IMR-90 (cell line): Measurements from ENCODE around the gene MISP3. TPM values are rescaled to one million over a fixed set of nuclear protein-coding genes. Genes with fewer than 3 reads are reported as not detected.

Experiments used
- ATAC-seq: fragments of 200-7000 bp; cut with Tn5 transposase; 2 replicates; pipeline ENCODE4 v1.9.1; 2020; ENCODE audit warnings: low read depth, mild to moderate bottlenecking, moderate library complexity
- BruUV-seq: library from RNA; stranded (reverse); fragments of 400-500 nt; replicated peaks from 2 replicates; lab custom pipeline; 2021; lab: Mats Ljungman, UMichigan
- CTCF ChIA-PET: fragments of 300-600 bp; formaldehyde crosslinking; extraction: SDS; loops from one replicate; lab custom pipeline; 2021; ENCODE audit warnings: antibody characterized with exemption; lab: Yijun Ruan, JAX
- POLR2A ChIA-PET: fragments of 300-600 bp; sonication (Branson Sonifier 250); formaldehyde crosslinking; loops from one replicate; lab custom pipeline; 2022; ENCODE audit warnings: antibody characterized with exemption; ENCODE audit not compliant: unreplicated experiment; lab: Charles Lee
- DNase-seq: peaks from one replicate; pipeline ENCODE4 v3.0.0; 2013
- H2AFZ ChIP-seq: replicated peaks from 2 replicates; pipeline ENCODE3; 2013; ENCODE audit warnings: low read length, mild to moderate bottlenecking; ENCODE audit not compliant: poor library complexity
- H2AK5ac ChIP-seq: 2 replicates; pipeline ENCODE4 v1.6.1; 2013; ENCODE audit warnings: low read depth, low read length, inconsistent platforms
- H2AK9ac ChIP-seq: replicated peaks from 2 replicates; pipeline ENCODE3; 2013; ENCODE audit warnings: mild to moderate bottlenecking, low read depth, low read length, moderate library complexity; ENCODE audit not compliant: poor library complexity
- H2BK120ac ChIP-seq: 2 replicates; pipeline ENCODE4 v1.6.1; 2013; ENCODE audit warnings: low read depth, low read length, inconsistent platforms
- H2BK15ac ChIP-seq: 3 replicates; pipeline ENCODE4 v1.6.1; 2013; ENCODE audit warnings: low read depth, low read length, inconsistent platforms
- H2BK20ac ChIP-seq: 2 replicates; pipeline ENCODE4 v1.6.1; 2013; ENCODE audit warnings: low read depth, mild to moderate bottlenecking, inconsistent platforms, low read length, moderate library complexity
- H2BK5ac ChIP-seq: 2 replicates; pipeline ENCODE4 v1.6.1; 2013; ENCODE audit warnings: mild to moderate bottlenecking, low read depth, low read length, inconsistent platforms; ENCODE audit not compliant: poor library complexity, severe bottlenecking
- H3K14ac ChIP-seq: replicated peaks from 2 replicates; pipeline ENCODE4 v1.6.1; 2013; ENCODE audit warnings: low read depth, low read length, inconsistent platforms
- H3K18ac ChIP-seq: 2 replicates; pipeline ENCODE4 v1.6.1; 2013; ENCODE audit warnings: low read depth, low read length, control low read depth
- H3K23ac ChIP-seq: 2 replicates; pipeline ENCODE4 v1.6.1; 2013; ENCODE audit warnings: low read depth, low read length, inconsistent platforms
- H3K27ac ChIP-seq: 2 replicates; pipeline ENCODE4 v1.5.1; 2013; ENCODE audit warnings: mild to moderate bottlenecking, control low read depth, low read length; ENCODE audit not compliant: insufficient read depth
- H3K27me3 ChIP-seq: 2 replicates; pipeline ENCODE4 v1.6.1; 2013; ENCODE audit warnings: low read length; ENCODE audit not compliant: control insufficient read depth, insufficient read depth
- H3K36me3 ChIP-seq: 2 replicates; pipeline ENCODE4 v1.6.1; 2013; ENCODE audit warnings: low read length, mixed read lengths; ENCODE audit not compliant: control insufficient read depth, insufficient read depth
- H3K4ac ChIP-seq: 2 replicates; pipeline ENCODE4 v1.6.1; 2013; ENCODE audit warnings: low read depth, low read length, inconsistent platforms
- H3K4me1 ChIP-seq: 2 replicates; pipeline ENCODE4 v1.6.1; 2013; ENCODE audit warnings: low read length, mixed read lengths; ENCODE audit not compliant: control insufficient read depth, insufficient read depth
- H3K4me2 ChIP-seq: 2 replicates; pipeline ENCODE4 v1.6.1; 2013; ENCODE audit warnings: low read depth, mild to moderate bottlenecking, control low read depth, low read length, moderate library complexity
- H3K4me3 ChIP-seq: 2 replicates; pipeline ENCODE4 v1.5.1; 2013; ENCODE audit warnings: low read depth, mild to moderate bottlenecking, control low read depth, low read length, moderate library complexity; ENCODE audit not compliant: insufficient read depth
- H3K56ac ChIP-seq: 2 replicates; pipeline ENCODE4 v1.6.1; 2013; ENCODE audit warnings: low read length, inconsistent platforms; ENCODE audit not compliant: insufficient read depth; ENCODE audit errors: extremely low read depth
- H3K79me1 ChIP-seq, 2 experiments: 2 replicates each; pipeline ENCODE4 v1.6.1; 2013; ENCODE audit warnings: low read length in 2 of 2, inconsistent platforms in 1 of 2, low read depth in 1 of 2
- H3K9ac ChIP-seq: 2 replicates; pipeline ENCODE4 v1.6.1; 2013; ENCODE audit warnings: low read depth, low read length, control low read depth
- H3K9me1 ChIP-seq: 2 replicates; pipeline ENCODE4 v1.6.1; 2013; ENCODE audit warnings: low read length, inconsistent platforms; ENCODE audit not compliant: insufficient read depth
- H3K9me3 ChIP-seq: 2 replicates; pipeline ENCODE4 v1.6.1; 2013; ENCODE audit warnings: low read length; ENCODE audit not compliant: control insufficient read depth, insufficient read depth
- H4K20me1 ChIP-seq: 2 replicates; pipeline ENCODE4 v1.6.1; 2013; ENCODE audit warnings: low read length, inconsistent platforms; ENCODE audit not compliant: insufficient read depth
- H4K5ac ChIP-seq: 2 replicates; pipeline ENCODE4 v1.6.1; 2013; ENCODE audit warnings: mild to moderate bottlenecking, low read depth, low read length, control low read depth
- H4K8ac ChIP-seq, 2 experiments: 2 replicates each; pipeline ENCODE4 v1.6.1; 2013; ENCODE audit warnings: low read depth in 2 of 2, low read length in 2 of 2, control low read depth in 1 of 2, inconsistent platforms in 1 of 2
- H4K91ac ChIP-seq: 2 replicates; pipeline ENCODE4 v1.6.1; 2013; ENCODE audit warnings: low read depth, low read length, inconsistent platforms; ENCODE audit not compliant: insufficient read depth
- BHLHE40 ChIP-seq: fragments of 150-350 bp; IDR thresholded peaks from 2 replicates; pipeline ENCODE4 v1.6.1; 2016; ENCODE audit warnings: mild to moderate bottlenecking, low read depth, low read length
- CEBPB ChIP-seq: IDR thresholded peaks from 2 replicates; pipeline ENCODE4 v1.6.1; 2012; ENCODE audit warnings: low read depth, low read length, improper control_type of control experiment
- CHD1 ChIP-seq: IDR thresholded peaks from 2 replicates; pipeline ENCODE4 v1.6.1; 2012; ENCODE audit warnings: low read depth, low read length, improper control_type of control experiment
- FOS ChIP-seq: fragments of 150-350 bp; IDR thresholded peaks from 2 replicates; pipeline ENCODE4 v1.6.1; 2016; ENCODE audit warnings: low read depth, low read length
- MAFK ChIP-seq: IDR thresholded peaks from 2 replicates; pipeline ENCODE4 v1.6.1; 2012; ENCODE audit warnings: low read depth, low read length, improper control_type of control experiment
- MAZ ChIP-seq: IDR thresholded peaks from 2 replicates; pipeline ENCODE4 v1.6.1; 2012; ENCODE audit warnings: low read depth, mild to moderate bottlenecking, low read length, improper control_type of control experiment, moderate library complexity, borderline replicate concordance
- NFE2L2 ChIP-seq: fragments of 150-350 bp; IDR thresholded peaks from 2 replicates; pipeline ENCODE4 v1.6.1; 2016; ENCODE audit warnings: low read depth, mild to moderate bottlenecking, low read length
- RAD21 ChIP-seq: IDR thresholded peaks from 2 replicates; pipeline ENCODE4 v1.6.1; 2012; ENCODE audit warnings: low read length, improper control_type of control experiment
- RCOR1 ChIP-seq: IDR thresholded peaks from 2 replicates; pipeline ENCODE4 v1.6.1; 2012; ENCODE audit warnings: mild to moderate bottlenecking, low read length, improper control_type of control experiment; ENCODE audit not compliant: insufficient replicate concordance
- RFX5 ChIP-seq: IDR thresholded peaks from 2 replicates; pipeline ENCODE4 v1.8.0; 2012; ENCODE audit warnings: low read depth, mild to moderate bottlenecking, low read length, moderate library complexity
- SMC3 ChIP-seq: fragments of 150-350 bp; IDR thresholded peaks from 2 replicates; pipeline ENCODE4 v1.6.1; 2016; ENCODE audit warnings: low read depth, mild to moderate bottlenecking, antibody characterized with exemption, low read length, moderate library complexity
- WGBS, 2 experiments: methylation state at CpG; one replicate each; pipeline versions ENCODE4 v1.1.5 to v1.1.7; 2013; ENCODE audit warnings: missing lambda C conversion rate in 2 of 2; ENCODE audit not compliant: insufficient read length in 1 of 2; ENCODE audit errors: extremely low coverage in 2 of 2; 5-methylcytosine and 5-hydroxymethylcytosine counted together
- dilution Hi-C: fragments of 300-500 bp; cut with HindIII; formaldehyde crosslinking; loops from one replicate; pipeline ENCODE4 v1.14.3; 2018; ENCODE audit warnings: low sequenced_read_pairs; ENCODE audit not compliant: unreplicated experiment
- in situ Hi-C: fragments of 300-500 bp; cut with MboI; formaldehyde crosslinking; loops from 3 replicates; pipeline ENCODE4 v1.14.3; 2019; ENCODE audit warnings: low sequenced_read_pairs, inconsistent platforms, mixed read lengths
- intact Hi-C: fragments of 100-400 bp; cut with micrococcal nuclease; formaldehyde crosslinking; loops from 2 replicates; pipeline ENCODE4 v1.10.0; 2022
- polyA plus RNA-seq, 3 experiments: library from polyadenylated mRNA; depleted of rRNA; stranded (reverse); fragments of >200 nt; gene quantifications; 2 replicates each; pipeline ENCODE4 v1.2.3, GENCODE V29; 2012; ENCODE audit warnings: low replicate concordance in 1 of 3
- total RNA-seq: library from RNA; depleted of rRNA; stranded (reverse); fragments of >200 nt; gene quantifications from 2 replicates; pipeline ENCODE4 v1.2.3, GENCODE V29; 2012
- TF ChIP-seq, protein P1 (sequence below): fragments of 150-350 bp; IDR thresholded peaks from 2 replicates; pipeline ENCODE4 v1.6.1; 2017; ENCODE audit warnings: mild to moderate bottlenecking, antibody characterized with exemption, low read length, low read depth
- TF ChIP-seq, protein P2 (sequence below): fragments of 150-350 bp; IDR thresholded peaks from 2 replicates; pipeline ENCODE4 v1.6.1; 2016; ENCODE audit warnings: low read depth, mild to moderate bottlenecking, low read length, moderate library complexity, borderline replicate concordance

The MISP3 gene
- total and polyA plus RNA-seq, 2 of the 4 experiments (the other 2 are of a cell fraction) = under 0.01 to 0.68 TPM

DNA sequence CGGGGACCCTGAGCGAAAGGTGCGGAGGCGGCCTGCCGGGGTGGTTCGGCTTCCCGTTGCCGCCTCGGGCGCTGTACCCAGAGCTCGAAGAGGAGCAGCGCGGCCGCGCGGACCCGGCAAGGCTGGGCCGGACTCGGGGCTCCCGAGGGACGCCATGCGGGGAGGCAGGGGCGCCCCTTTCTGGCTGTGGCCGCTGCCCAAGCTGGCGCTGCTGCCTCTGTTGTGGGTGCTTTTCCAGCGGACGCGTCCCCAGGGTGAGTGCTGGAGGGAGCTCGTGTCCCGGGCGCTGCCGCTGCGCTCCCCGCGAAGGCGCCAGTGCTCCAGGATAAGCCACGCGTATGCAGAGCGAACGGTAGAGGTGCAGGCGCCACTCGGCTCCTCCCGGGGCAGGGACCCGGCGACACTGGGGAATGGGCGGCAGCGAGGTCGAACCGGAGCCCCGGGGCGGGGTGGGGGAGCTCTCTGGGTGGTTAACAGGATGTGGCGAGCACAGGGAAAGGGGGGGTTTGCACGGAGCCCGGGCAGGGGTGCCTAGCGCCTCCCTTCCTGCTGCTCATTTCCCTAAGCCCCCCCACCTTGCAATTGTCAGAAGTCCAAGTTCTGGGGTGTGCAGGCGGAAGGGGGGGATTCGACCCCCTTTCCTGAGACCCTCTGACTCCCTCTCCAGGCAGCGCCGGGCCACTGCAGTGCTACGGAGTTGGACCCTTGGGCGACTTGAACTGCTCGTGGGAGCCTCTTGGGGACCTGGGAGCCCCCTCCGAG lies 40.7 kb upstream of the MISP3 start, which contains the start of gene IL27RA (continued):
- no peak for TF ChIP-seq FOS
- TF ChIP-seq, protein P1, sequence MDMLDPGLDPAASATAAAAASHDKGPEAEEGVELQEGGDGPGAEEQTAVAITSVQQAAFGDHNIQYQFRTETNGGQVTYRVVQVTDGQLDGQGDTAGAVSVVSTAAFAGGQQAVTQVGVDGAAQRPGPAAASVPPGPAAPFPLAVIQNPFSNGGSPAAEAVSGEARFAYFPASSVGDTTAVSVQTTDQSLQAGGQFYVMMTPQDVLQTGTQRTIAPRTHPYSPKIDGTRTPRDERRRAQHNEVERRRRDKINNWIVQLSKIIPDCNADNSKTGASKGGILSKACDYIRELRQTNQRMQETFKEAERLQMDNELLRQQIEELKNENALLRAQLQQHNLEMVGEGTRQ = no peak
- TF ChIP-seq RAD21 = peak; percentile 35
- no peak for TF ChIP-seq BHLHE40
- TF ChIP-seq RFX5 = no peak

DNA sequence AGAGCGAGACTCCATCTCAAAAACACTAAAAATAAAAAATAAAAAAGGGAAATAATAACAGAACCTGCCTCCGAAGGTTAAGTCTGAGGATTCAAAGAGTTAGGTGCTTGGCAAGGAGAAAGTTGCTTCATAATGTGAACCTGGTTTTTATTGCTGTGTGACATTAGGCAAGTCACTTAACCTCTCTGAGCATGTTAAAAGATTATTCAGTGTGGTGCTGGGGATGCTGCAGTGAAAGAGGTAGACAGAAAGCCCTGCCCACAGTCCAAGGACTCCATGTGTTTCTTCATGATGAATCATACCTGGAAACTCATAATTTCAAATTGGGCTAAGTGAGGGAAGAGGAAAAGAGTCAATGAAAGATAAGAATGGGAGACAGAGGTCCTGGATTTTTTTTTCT lies 38.6 kb upstream of the MISP3 start:
- no peak overlapping the region for H2BK120ac ChIP-seq
- H3K27me3 ChIP-seq = peaks cover 15% of the 10 kb centered on the region; the same call in 1 of the 2 replicates
- H3K9ac ChIP-seq = no peak overlapping the region
- TF ChIP-seq, protein P2, sequence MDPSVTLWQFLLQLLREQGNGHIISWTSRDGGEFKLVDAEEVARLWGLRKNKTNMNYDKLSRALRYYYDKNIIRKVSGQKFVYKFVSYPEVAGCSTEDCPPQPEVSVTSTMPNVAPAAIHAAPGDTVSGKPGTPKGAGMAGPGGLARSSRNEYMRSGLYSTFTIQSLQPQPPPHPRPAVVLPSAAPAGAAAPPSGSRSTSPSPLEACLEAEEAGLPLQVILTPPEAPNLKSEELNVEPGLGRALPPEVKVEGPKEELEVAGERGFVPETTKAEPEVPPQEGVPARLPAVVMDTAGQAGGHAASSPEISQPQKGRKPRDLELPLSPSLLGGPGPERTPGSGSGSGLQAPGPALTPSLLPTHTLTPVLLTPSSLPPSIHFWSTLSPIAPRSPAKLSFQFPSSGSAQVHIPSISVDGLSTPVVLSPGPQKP = no peak
- TF ChIP-seq NFE2L2 = no peak
- TF ChIP-seq SMC3 = no peak
- no peak for TF ChIP-seq MAZ
- TF ChIP-seq CHD1 = no peak
- no peak for TF ChIP-seq BHLHE40
- no peak for TF ChIP-seq RCOR1
- TF ChIP-seq RAD21 = no peak
- TF ChIP-seq CEBPB = no peak
- TF ChIP-seq, protein P1 = no peak
- no peak for TF ChIP-seq MAFK
- TF ChIP-seq FOS = no peak
- no peaks in the 10 kb centered on the region; the same call in 1 of the 2 replicates for H3K9me1 ChIP-seq
- no peak overlapping the region for H2AK9ac ChIP-seq
- BruUV-seq = no TSS peak
- no peak overlapping the region for H2AK5ac ChIP-seq
- no peaks in the 10 kb centered on the region for H3K4me1 ChIP-seq
- no peaks in the 10 kb centered on the region for H3K79me1 ChIP-seq
- no peak overlapping the region for H4K8ac ChIP-seq
- H3K27ac ChIP-seq = no peak overlapping the region
- ChIA-PET POLR2A (no interaction called here), CTCF (no interaction called here)
- no peaks in the 10 kb centered on the region for H3K36me3 ChIP-seq
- no peak overlapping the region for H4K5ac ChIP-seq
- H3K9me3 ChIP-seq = no peaks in the 10 kb centered on the region; the same call in 1 of the 2 replicates
- in situ Hi-C loops (no loop called here), intact Hi-C loops (no loop called here), dilution Hi-C loops (no loop called here)
- H3K56ac ChIP-seq = no peak overlapping the region
- H2BK15ac ChIP-seq = no peak overlapping the region
- no peak overlapping the region for H3K4me2 ChIP-seq
- H3K18ac ChIP-seq = no peak overlapping the region
- no peak overlapping the region for H3K4me3 ChIP-seq
- no peak overlapping the region for H4K91ac ChIP-seq
- no peak overlapping the region for H3K14ac ChIP-seq
- no peak overlapping the region for H3K23ac ChIP-seq
- H4K20me1 ChIP-seq = no peaks in the 10 kb centered on the region
- no peak overlapping the region for H2BK20ac ChIP-seq
- no CpG with 5 or more reads among the region's 2 CpGs for WGBS, 2 experiments
- no peak overlapping the region for H2AFZ ChIP-seq
- DNase-seq = no peak
- no peak overlapping the region for H3K4ac ChIP-seq
- no peak overlapping the region for H2BK5ac ChIP-seq
- ATAC-seq = no peak
